Naive thymus-derived CD8-positive, alpha-beta T cell (primary cell): ENCODE data around the gene RNF157. TPM values are rescaled to one million over a fixed set of nuclear protein-coding genes. Genes with fewer than 3 reads are reported as not detected.
"Not testable (repeated sequence)": the region's sequence is repeated elsewhere in the genome, so short reads cannot be mapped to it uniquely, and the experiment has no call there.

Source experiments
- ATAC-seq, 2 donors: fragments of 150-1000 bp; cut with Tn5 transposase in 1 of 2; sonication (Bioruptor Pico), chemical (Tn5 transposase) in 1 of 2; 1 replicate in 1 of 2; 2 replicates in 1 of 2; pipeline ENCODE4 v1.10.0; 2021; ENCODE audit warnings: mild to moderate bottlenecking in 2 of 2, moderate library complexity in 2 of 2
- POLR2A ChIA-PET: fragments of 350-600 bp; sonication (Branson Sonifier 250); formaldehyde crosslinking; loops from one replicate; lab custom pipeline; 2021; ENCODE audit warnings: antibody characterized with exemption; lab: Charles Lee
- DNase-seq, 10 donors: peaks; one replicate each; pipeline versions ENCODE4 v3.0.0 to v3.0.0-alpha.2; 2020 to 2022
- H3K27ac Mint-ChIP-seq, 10 donors: one replicate each; pipeline ENCODE4 v1.8.0; 2020 to 2022; ENCODE audit warnings: mild to moderate bottlenecking in 10 of 10, mixed read lengths in 10 of 10, moderate library complexity in 4 of 10, inconsistent platforms in 1 of 10
- H3K27me3 Mint-ChIP-seq, 5 donors: one replicate each; pipeline ENCODE4 v1.8.0; 2021 to 2022; ENCODE audit warnings: mixed read lengths in 5 of 5
- H3K36me3 Mint-ChIP-seq, 3 donors: one replicate each; pipeline ENCODE4 v1.8.0; 2020 to 2022; ENCODE audit warnings: mixed read lengths in 3 of 3, mild to moderate bottlenecking in 2 of 3, inconsistent platforms in 1 of 3
- H3K4me1 Mint-ChIP-seq, 4 donors: one replicate each; pipeline ENCODE4 v1.8.0; 2021 to 2022; ENCODE audit warnings: mixed read lengths in 4 of 4
- H3K4me3 Mint-ChIP-seq, 10 donors: one replicate each; pipeline ENCODE4 v1.8.0; 2020 to 2022; ENCODE audit warnings: mild to moderate bottlenecking in 10 of 10, mixed read lengths in 10 of 10, moderate library complexity in 6 of 10, inconsistent platforms in 1 of 10
- H3K9me3 Mint-ChIP-seq, 9 donors: one replicate each; pipeline ENCODE4 v1.8.0; 2020 to 2022; ENCODE audit warnings: mixed read lengths in 9 of 9, mild to moderate bottlenecking in 3 of 9, inconsistent platforms in 1 of 9, moderate library complexity in 1 of 9
- polyA plus RNA-seq, 3 donors: library from polyadenylated mRNA; unstranded; fragments of 300-500 nt; fragmentation: Illumina TruSeq; gene quantifications; one replicate each; pipeline ENCODE4 v1.2.3, GENCODE V29; 2021
- total RNA-seq, 8 experiments: library from RNA in 2 of 8; stranded (reverse) in 2 of 8; gene quantifications; one replicate each; pipeline ENCODE4 v1.2.3 and lab custom pipeline; 2021 to 2026

Gene RNF157
- total and polyA plus RNA-seq, 5 experiments from 2014 or later = 4.9 to 46.4 (median 29.4) TPM

DNA sequence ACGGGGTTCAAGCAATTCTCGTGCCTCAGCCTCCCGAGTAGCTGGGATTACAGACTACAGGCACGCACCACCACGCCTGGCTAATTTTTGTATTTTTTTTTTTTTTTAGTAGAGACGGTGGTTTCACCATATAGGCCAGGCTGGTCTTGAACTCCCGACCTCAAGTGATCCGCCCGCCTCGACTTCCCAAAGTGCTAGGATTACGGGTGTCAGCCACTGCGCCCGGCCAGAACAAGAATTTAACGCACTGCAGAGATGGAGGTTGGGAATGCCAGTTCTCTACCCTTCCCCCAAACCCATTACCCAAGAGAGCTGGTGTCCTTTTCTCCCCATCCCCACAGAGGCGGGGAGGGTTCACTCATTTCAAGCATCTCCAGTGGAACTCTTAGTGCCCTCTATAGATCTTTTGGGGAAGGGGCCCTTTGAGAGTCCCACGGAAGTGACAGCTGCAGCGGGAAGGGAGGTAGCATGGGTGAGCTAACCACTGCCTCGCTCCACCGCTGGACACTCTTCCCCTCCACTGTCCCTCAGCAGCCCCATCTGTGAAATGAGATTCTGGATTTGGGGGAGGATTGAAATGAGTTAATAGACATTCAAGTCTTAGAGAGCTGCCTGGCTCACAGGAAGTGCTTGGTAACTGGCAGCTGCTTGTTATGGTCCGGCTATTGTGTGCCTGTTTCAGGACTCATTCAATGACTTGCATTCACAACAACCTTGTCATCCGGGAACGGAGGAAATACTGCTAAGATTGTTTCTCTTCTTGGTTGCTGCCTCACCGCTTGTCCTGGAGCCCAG, 21.3 kb upstream of the RNF157 start:
- Mint-ChIP-seq H3K4me1 (peaks cover 25 to 61% (median 48%) of the 10 kb centered on the region in 4 donors), H3K27ac (peak overlapping the region in 9 of 10 donors; percentile 87 to 98 (median 92))

DNA sequence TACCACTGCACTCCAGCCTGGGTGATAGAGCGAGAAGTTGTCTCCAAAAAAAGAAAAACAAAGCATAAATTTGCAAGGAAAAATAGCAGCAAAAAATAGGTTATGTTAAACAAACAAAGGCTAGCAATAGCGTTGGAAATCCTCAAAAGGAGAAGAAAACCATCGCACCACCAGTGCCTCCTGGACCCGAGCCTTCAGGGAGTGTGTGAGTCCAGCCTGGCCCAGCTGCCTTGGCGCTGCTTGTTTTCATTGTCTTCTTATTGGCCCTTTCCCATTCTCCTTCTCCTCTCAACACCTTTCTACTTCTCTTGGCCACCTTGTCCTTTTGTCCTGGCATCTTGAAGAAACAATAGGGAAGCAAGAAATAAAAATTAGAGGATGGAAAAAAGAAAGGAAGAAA, 20.4 kb upstream of the RNF157 start:
- Mint-ChIP-seq H3K4me3 (peak overlapping the region in 1 of 10 donors; percentile 14), H3K27ac (peak overlapping the region in 8 of 10 donors; percentile 12 to 82 (median 60)), H3K27me3 (no peaks in the 10 kb centered on the region), H3K9me3 (peaks cover 0 to 7% (median 2%) of the 10 kb centered on the region in 9 donors), H3K4me1 (peaks cover 26 to 68% (median 57%) of the 10 kb centered on the region in 4 donors), H3K36me3 (peaks cover 0 to 4% (median 3%) of the 10 kb centered on the region in 3 donors)
- DNase-seq (no peak), ATAC-seq (no peak)
- POLR2A ChIA-PET = interaction anchor here (1.3 to 31.3 kb wide), 5 partner anchors 3 to 105 kb away, joined by 3 to 923 read pairs (median 527); partner anchors contain the start of genes RNF157 and UBALD2

More for the DNA sequence above, 21.3 kb upstream of the RNF157 start:
- ATAC-seq = no peak
- POLR2A ChIA-PET = interaction anchor here (0.5 to 31.3 kb wide), 8 partner anchors 2 to 993 kb away, joined by 3 to 923 read pairs (median 5); partner anchors contain the start of genes FOXJ1, RNF157 and UBALD2
- Mint-ChIP-seq H3K9me3 (peaks cover 0 to 6% (median 2%) of the 10 kb centered on the region in 9 donors), H3K27me3 (no peaks in the 10 kb centered on the region), H3K36me3 (peaks cover 0 to 4% (median 3%) of the 10 kb centered on the region in 3 donors), H3K4me3 (peak overlapping the region in 7 of 10 donors; percentile 2 to 73 (median 50))
- DNase-seq = peak in 1 of 10 donors; percentile 35

DNA sequence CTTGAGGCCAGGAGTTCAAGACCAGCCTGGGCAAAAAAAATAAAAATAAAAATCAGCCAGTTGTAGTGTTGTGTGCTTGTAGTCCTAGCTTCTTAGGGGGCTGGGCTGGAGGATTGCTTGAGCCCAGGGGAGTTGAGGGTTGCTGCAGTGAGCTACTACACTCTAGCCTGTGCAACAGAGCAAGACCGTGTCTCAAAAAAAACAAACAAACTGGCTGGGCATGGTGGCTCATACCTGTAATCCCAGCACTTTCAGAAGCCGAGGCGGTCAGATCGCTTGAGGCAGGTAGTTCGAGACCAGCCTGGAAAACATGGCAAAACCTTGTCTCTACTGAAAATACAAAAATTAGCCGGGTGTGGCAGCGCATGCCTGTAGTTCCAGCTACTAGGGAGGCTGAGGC, 19.9 kb upstream of the RNF157 start:
- Mint-ChIP-seq H3K27me3 (no peaks in the 10 kb centered on the region), H3K4me1 (peaks cover 29 to 72% (median 61%) of the 10 kb centered on the region in 4 donors), H3K9me3 (peaks cover 0 to 7% (median 2%) of the 10 kb centered on the region in 9 donors), H3K36me3 (peaks cover 0 to 4% (median 3%) of the 10 kb centered on the region in 3 donors), H3K27ac (peak overlapping the region in 5 of 10 donors; percentile 33 to 83 (median 81)), H3K4me3 (no peak overlapping the region)
- POLR2A ChIA-PET = interaction anchor here (1.3 to 31.3 kb wide), 5 partner anchors 3 to 104 kb away, joined by 3 to 923 read pairs (median 527); partner anchors contain the start of genes RNF157 and UBALD2
- ATAC-seq = no peak
- DNase-seq = no peak

DNA sequence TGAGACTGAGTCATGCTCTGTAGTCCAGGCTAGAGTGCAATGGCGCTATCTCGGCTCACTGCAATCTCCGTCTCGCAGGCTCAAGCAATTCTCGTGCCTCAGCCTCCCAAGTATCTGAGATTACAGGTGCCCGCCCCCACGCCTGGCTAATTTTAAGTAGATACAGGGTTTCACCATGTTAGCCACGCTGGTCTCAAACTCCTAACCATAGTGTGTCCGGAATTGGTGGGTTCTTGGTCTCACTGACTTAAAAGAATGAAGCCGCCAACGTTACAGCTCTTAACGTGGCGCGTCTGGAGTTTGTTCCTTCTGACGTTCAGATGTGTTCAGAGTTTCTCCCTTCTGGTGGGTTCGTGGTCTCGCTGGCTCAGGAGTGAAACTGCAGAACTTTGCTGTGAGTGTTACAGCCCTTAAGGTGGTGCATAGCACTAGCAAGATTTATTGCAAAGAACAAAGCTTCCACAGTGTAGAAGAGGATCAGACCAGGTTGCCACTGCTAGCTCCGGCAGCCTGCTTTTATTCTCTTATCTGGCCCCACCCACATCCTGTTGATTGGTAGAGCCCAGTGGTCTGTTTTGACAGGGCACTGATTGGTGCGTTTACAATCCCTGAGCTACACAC, 16.2 kb upstream of the RNF157 start:
- not testable (repeated sequence) for H3K27me3 Mint-ChIP-seq, H3K9me3 Mint-ChIP-seq, H3K36me3 Mint-ChIP-seq
- POLR2A ChIA-PET = interaction anchor here (0.6 to 31.3 kb wide), 18 partner anchors 6 to 227 kb away, joined by 3 to 923 read pairs (median 5); partner anchors contain the start of genes FOXJ1, RNF157 and UBALD2
- Mint-ChIP-seq H3K4me1 (peaks cover 27 to 70% (median 57%) of the 10 kb centered on the region in 4 donors), H3K4me3 (peak overlapping the region; percentile 69 to 88 (median 84)), H3K27ac (peak overlapping the region; percentile 78 to 99 (median 94))
- peak; percentile 84 to 93 for ATAC-seq
- peak in 8 of 10 donors; percentile 60 to 87 (median 79) for DNase-seq

DNA sequence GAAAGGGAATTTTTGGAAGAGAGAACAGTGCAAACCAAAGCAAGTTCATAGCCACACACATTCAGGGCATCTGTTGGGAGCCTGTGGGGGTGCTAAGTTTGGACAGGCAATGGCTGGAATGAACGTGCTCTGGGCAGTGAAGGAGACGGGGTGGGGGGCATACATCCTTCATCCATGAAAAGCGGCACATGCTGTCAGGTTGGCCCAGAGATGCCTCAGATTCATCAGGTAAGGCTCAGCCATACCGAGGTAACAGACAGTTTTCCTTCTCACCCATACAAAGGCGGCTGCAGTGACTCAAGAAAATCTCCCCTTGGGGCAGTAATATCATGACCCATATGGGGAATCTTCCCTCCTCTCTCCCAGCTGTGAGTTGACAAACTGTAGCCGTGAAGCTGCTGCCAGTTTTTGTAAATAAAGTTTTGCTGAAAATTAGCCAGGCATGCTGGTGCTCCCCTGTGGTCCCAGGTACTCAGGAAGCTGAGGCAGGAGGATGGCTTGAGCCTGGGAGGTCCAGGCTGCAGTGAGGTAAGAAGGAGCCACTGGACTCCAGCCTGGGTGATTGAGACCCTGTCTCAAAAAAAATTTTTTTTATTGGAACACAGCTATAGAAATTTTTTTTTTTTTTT, 15.6 kb upstream of the RNF157 start:
- H3K27ac Mint-ChIP-seq = peak overlapping the region; percentile 78 to 99 (median 94)
- no peak for DNase-seq
- peaks cover 0 to 7% (median 2%) of the 10 kb centered on the region in 9 donors for H3K9me3 Mint-ChIP-seq
- no peaks in the 10 kb centered on the region for H3K27me3 Mint-ChIP-seq
- peaks cover 0 to 4% (median 0%) of the 10 kb centered on the region in 3 donors for H3K36me3 Mint-ChIP-seq
- peak overlapping the region in 9 of 10 donors; percentile 52 to 86 (median 77) for H3K4me3 Mint-ChIP-seq
- H3K4me1 Mint-ChIP-seq = peaks cover 29 to 73% (median 61%) of the 10 kb centered on the region in 4 donors
- POLR2A ChIA-PET = interaction anchor here (0.6 to 31.3 kb wide), 15 partner anchors 5 to 402 kb away, joined by 3 to 923 read pairs (median 6); partner anchors contain the start of genes FOXJ1, RNF157 and UBALD2
- ATAC-seq = no peak

DNA sequence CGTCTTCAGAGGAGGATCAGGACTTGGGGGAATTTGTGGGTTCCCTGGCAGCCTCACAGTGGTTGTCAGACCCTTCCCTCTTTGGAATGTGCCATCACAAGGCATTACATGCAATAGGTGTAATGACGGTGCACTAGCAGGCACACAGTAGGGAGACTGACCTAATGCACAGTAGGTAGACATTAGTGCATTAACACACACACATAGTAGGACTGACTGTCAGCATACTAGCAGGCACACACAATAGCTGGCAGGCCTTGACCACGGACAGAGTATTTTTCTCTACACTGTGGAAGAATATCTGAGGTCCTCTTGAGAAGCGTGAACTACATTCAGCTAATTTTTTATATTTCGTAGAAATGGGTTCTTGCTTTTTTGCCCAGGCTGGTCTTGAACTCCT, 14.0 kb upstream of the RNF157 start:
- POLR2A ChIA-PET = interaction anchor here (1.0 to 31.3 kb wide), 4 partner anchors 4 to 127 kb away, joined by 3 to 923 read pairs (median 464); partner anchors contain the start of genes RNF157 and UBALD2

DNA sequence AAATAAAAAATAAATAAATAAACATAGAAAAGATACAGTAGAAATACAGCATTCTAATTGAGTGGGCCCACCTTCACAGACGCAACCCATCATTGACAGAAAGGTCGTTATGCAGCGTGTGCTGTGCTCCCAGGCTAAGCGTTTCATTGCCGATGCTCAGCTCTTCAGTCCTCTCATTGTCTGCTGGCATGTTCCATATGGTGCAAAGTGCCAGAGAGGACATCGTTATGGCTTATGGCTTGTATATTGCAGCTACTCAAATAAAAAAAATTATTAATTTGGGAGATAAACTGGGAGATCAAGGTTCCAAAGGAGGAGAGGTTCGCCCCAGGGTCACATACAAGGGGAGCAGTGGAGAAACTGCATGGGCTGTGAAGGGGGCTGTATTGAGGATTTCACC, 13.5 kb upstream of the RNF157 start:
- H3K9me3 Mint-ChIP-seq = peaks cover 0 to 7% (median 2%) of the 10 kb centered on the region in 9 donors
- peaks cover 0 to 4% (median 0%) of the 10 kb centered on the region in 3 donors for H3K36me3 Mint-ChIP-seq
- POLR2A ChIA-PET = interaction anchor here (1.3 to 31.3 kb wide), 3 partner anchors 3 to 107 kb away, joined by 4 to 923 read pairs (median 923); partner anchors contain the start of genes RNF157 and UBALD2
- no peak for ATAC-seq
- H3K27ac Mint-ChIP-seq = peak overlapping the region in 7 of 10 donors; percentile 9 to 99 (median 78)
- peaks cover 27 to 62% (median 55%) of the 10 kb centered on the region in 4 donors for H3K4me1 Mint-ChIP-seq
- peak overlapping the region in 2 of 10 donors; percentile 36 to 58 for H3K4me3 Mint-ChIP-seq
- no peaks in the 10 kb centered on the region for H3K27me3 Mint-ChIP-seq
- DNase-seq = no peak

More for the DNA sequence above, 14.0 kb upstream of the RNF157 start:
- ATAC-seq (no peak), DNase-seq (no peak)
- Mint-ChIP-seq H3K4me1 (peaks cover 27 to 60% (median 56%) of the 10 kb centered on the region in 4 donors), H3K27ac (peak overlapping the region in 7 of 10 donors; percentile 14 to 99 (median 78)), H3K9me3 (peaks cover 0 to 7% (median 2%) of the 10 kb centered on the region in 9 donors), H3K27me3 (no peaks in the 10 kb centered on the region), H3K36me3 (peaks cover 0 to 4% (median 0%) of the 10 kb centered on the region in 3 donors), H3K4me3 (peak overlapping the region in 2 of 10 donors; percentile 24 to 58)

DNA sequence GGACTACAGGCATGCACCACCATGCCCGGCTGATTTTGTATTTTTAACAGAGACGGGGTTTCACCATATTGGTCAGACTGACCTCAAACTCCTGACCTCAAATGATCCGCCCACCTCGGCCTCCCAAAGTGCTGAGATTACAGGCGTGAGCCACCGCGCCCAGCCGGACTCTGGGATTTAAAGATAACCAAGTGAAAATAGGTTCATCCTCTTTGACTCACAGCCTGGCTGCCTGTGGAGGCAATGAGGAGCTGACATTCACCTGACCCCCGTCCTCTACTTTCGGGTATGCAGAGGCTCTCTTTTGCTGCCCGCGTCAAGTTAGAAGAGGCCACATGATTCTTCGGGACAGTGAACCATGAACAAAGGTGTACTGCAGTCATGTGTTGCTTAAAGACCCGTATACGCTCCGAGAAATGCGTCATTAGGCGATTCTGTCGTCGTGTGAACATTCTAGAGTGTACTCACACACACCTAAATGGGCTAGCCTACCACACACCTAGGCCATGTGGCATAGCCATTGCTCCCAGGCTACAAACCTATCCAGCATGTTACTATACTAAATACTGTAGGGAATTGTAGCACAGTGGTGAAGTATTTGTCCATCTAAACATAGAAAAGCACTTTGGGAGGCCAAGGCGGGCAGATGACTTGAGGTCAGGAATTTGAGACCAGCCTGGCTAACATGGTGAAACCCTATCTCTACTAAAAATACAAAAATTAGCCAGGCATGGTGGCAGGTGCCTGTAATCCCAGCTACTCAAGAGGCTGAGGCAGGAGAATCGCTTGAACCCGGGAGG, 12.9 kb upstream of the RNF157 start:
- Mint-ChIP-seq H3K4me3 (peak overlapping the region; percentile 42 to 86 (median 77)), H3K27ac (peak overlapping the region; percentile 90 to 98 (median 92)), H3K4me1 (peaks cover 28 to 62% (median 59%) of the 10 kb centered on the region in 4 donors)
- not testable (repeated sequence) for H3K9me3 Mint-ChIP-seq, DNase-seq, H3K36me3 Mint-ChIP-seq, H3K27me3 Mint-ChIP-seq, ATAC-seq
- POLR2A ChIA-PET = interaction anchor here (1.3 to 31.3 kb wide), 4 partner anchors 3 to 107 kb away, joined by 4 to 923 read pairs (median 465); partner anchors contain the start of genes RNF157 and UBALD2

DNA sequence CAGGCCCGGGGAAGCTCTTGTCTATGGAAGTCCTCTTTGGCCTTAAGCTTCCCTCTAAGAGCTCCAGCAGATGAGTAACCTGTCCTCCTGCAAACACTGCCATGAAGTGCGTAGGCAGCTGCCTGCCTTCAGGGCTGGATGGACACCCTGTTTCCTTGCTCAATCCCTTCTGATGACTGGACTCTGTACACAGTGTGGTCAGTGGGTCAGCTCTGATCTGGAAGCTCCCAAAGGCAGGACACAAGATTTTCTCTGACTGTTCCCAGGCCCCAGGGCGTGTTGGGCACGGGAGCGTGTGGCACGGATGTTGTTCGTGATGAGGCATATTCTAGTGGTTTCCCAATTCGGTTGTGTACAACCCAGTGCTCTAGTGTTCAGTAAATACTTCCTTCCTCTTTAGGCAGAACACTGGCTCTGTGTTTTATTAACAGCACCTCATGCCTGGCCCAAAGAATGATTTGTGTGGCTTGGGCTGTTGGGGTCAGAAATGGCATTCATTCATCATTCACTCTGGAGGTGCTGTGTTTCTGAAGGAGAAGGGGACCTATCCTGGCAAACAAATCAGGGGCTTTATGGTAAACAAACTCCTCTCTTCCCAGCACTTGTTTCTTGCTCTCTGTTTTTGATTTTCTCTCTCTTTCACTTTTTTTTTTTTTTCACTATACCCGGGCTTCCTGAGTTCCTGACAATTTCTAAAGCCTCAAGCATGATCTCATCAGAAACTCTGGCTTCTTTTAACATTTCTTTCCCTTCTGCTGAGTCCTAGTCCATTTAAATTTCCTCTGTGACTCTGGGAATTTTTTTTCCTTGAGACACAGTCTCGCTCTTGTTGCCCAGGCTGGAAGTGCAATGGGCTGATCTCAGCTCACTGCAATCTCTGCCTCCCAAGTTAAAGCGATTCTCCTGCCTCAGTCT, 12.0 kb upstream of the RNF157 start:
- peaks cover 0 to 4% (median 0%) of the 10 kb centered on the region in 3 donors for H3K36me3 Mint-ChIP-seq
- no peaks in the 10 kb centered on the region for H3K27me3 Mint-ChIP-seq
- POLR2A ChIA-PET = interaction anchor here (0.8 to 31.3 kb wide), 9 partner anchors 2 to 75 kb away, joined by 3 to 923 read pairs (median 5); partner anchors contain the start of genes RNF157 and UBALD2
- peak in 4 of 10 donors; percentile 26 to 56 (median 48) for DNase-seq
- H3K9me3 Mint-ChIP-seq = peaks cover 0 to 5% (median 2%) of the 10 kb centered on the region in 9 donors
- peak overlapping the region; percentile 90 to 98 (median 92) for H3K27ac Mint-ChIP-seq
- H3K4me1 Mint-ChIP-seq = peaks cover 33 to 69% (median 66%) of the 10 kb centered on the region in 4 donors
- peak overlapping the region; percentile 63 to 86 (median 77) for H3K4me3 Mint-ChIP-seq
- peak; percentile 48 to 71 for ATAC-seq
